GM08714 (cell line): Measurements from ENCODE around the gene ABR.
A peak's percentile ranks its signal among the peaks of the same experiment; 100 is the strongest.
"Not testable (repeated sequence)": the region's sequence is repeated elsewhere in the genome, so short reads cannot be mapped to it uniquely, and the experiment has no call there.

Source experiments
- H3K4me3 ChIP-seq: fragments of 200-500 bp; sonication (Bioruptor generic); 2 replicates; pipeline ENCODE4 v1.5.1; 2014; ENCODE audit warnings: mild to moderate bottlenecking, low read length, inconsistent platforms
- ZNF274 ChIP-seq: IDR thresholded peaks from 2 replicates; pipeline ENCODE4 v1.6.1; 2012; ENCODE audit warnings: mild to moderate bottlenecking, low read depth, low read length

ABR gene

DNA sequence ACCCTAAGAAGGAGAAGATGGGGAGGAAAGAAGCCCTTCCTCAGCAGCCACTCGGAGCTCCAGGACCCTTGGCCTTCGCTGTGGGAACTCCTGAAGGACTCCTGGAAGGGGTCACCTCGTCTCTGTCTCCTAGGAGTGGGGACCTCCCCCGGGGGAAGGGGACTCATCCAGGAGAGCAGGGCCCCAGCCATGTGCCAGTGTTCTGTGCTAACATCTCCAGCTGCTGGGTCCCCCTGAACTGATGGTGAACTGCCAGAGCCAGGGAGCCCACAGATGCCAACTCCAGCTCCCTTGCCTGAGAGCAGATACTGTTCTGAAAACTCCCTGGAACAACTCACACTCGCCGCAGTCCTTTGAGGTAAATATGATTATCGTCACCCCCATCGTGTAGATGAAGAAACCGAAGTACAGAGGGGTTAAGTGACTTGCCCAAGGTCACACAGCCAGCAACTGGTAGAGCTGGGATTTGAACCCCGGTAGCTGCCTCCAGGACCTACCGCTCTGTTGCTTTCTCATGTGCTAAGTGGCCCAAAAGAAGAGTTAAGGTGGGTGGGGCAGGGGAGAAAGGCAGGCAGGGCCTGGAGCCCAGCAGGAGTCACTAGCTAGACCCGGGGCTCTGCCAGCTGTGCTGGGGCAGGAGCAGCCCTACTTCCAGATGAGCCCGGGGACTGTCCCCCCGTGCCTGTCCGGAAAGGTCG lies 172.3 kb downstream of the ABR start:
- TF ChIP-seq ZNF274 = no peak
- H3K4me3 ChIP-seq = no peak overlapping the region

DNA sequence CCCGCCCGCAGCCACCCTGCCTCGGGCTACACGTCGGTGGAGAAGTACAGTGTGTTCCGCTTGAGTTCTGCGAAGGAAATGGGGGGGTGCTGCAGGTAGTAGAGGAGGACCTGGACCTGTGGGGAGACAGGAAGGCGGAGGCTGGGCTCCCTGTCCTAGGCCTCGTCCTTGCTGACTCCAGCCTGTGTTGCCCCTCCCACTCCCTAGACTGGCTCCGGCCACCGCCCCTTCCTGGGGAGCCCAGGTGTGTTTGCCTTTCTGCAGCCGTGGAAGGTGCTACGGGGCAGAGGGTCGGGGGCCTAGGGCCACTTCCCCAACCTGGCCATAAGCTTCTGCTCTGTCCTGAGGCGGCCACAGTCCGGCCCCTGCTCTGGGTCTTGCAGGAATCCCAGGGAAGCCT lies 173.7 kb downstream of the ABR start:
- no peak overlapping the region for H3K4me3 ChIP-seq
- no peak for TF ChIP-seq ZNF274

DNA sequence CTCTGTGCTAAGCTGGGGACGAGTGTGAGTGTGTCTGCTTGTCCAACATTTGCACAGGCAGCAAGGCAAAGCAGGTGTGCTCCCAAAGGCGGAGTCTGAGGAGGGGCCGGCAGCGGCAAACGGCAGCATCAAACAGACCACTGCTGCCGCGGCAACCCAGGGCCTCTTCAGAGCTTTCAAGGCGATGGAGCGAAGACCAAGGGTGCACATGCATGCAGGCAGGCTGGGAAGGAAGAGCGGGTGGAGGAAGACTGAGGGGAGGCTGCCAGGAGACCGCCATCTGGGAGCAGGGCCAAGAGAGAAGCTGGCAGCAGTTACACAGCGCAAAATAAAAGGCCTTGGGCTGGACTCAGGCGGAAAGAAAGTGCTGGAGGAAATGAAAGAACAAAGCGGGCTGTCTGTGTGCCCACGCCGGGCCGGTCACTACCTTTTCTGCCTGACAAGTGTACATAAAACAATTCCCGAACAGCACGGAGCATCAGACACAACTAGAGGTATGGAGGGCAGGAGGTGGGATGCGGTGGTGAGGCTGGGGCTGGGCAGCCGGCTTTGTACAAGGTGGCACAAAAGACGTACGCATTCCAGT lies 174.3 kb downstream of the ABR start:
- no peak overlapping the region for H3K4me3 ChIP-seq
- TF ChIP-seq ZNF274 = no peak

DNA sequence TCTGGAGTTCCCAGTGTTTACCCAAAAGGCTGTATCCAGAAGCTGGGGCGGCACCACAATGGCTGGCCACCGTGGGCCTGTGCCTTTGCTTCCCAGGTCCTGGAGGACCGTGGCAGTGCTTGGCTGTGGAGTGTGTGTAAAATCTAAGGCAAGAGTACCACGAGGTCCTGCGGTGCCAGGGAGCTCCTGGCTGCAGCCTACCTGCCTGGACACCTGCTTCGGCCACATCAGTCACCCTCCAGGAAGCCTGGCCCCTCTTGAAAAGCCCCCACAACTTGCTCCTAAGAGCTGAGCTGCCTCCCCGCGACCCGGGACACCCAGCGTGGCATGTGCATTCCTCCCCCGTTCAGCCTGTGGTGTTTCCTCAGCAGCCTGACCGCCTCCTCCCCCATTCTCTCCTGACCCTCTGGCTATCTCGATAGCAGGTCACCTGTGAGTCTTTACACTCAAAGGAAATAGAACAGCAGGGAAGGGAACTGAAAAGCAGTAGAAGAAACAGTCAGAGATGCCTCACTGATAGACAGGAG lies 174.9 kb downstream of the ABR start:
- H3K4me3 ChIP-seq = no peak overlapping the region
- TF ChIP-seq ZNF274 = no peak

DNA sequence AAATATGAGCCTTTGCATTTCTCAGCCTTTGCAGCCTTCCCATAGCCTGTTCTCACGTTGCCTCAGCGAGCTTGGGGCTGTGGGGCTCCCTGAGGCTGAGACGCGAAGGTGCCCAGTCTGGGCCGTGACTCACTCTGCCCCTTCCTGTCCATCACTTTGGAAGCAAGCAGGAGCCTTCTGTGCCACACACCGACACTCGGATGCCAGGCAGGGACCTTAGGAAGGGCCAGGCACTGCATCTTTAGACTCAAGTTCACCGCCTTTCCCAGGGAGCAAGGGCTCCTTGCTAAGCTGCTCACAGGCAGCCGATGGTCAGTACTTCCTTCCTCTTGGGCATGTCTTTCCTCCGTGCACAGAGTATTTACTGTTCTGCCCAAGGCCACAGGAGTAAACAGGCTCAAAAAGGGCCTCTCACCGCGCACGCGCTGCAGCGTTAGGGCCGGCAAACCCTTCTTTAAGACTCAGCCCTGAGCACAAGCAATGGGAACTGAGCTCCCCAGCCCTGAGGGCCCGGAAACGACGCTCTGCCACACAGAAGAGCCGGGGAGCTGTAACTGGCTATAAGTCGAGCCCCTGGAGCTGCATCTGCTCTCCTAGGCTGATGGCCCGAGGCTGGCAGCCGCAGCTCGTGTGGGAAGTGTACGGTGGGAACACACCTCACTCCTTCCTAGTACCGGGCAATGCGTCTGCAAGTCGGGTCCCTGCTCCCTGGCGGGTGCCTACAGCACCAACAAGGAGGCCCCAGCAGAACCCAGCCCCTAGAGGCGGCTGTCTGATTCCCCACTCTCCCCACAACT lies 175.6 kb downstream of the ABR start:
- no peak for TF ChIP-seq ZNF274
- H3K4me3 ChIP-seq = no peak overlapping the region

DNA sequence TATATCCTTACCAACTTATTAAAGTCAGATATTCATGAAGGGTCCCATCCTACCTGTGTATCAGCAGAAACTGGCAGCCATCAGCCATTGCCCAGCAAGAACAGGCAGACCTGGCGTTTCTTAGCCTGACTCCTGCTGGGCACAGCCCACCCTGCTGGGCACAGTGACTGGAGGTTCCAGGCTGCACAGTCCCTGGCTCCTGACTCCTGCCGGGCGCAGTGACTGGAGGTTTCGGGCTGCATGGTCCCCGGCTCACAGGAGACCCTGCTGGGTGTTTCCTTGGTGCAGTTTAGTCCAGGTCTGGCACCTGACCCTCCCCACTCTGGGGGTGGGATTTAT lies 176.2 kb downstream of the ABR start:
- no peak overlapping the region for H3K4me3 ChIP-seq
- no peak for TF ChIP-seq ZNF274

DNA sequence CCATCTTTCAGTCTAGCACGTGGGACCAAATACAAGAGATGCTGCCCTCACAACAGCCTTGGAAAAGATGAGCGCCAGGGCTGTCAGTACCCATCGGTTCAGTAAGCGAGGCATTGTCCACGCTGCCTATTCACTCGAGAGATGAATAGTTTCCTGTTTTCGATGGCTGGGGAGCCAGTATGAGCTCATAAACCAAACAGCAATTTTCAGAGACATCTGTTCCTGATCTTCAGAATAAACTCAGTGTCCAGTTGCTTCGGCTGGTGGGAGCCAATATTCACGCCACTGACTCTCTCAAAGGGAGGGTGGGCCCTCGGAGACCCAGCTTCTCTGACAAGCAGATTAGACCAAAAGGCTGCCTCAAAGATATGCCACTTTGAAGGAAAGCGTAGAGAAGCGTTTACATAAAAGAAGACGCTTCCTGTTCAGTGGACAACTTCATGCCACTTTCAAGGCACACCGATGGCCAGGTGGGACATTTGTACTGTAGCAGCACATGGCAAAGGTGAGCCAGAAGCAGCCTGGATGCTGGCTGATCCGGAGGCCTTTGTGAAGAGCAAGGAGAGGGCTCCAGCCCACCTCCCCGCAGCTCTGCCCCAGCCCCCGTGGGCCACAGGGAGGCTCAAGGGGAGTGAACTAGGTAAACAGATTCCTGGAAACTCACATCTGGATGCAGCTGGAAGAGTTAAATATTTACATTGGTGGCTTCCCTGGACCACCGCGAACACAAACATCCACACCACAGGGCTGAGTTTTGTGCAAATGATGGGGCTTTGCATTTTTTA lies 176.8 kb downstream of the ABR start:
- no peak overlapping the region for H3K4me3 ChIP-seq
- no peak for TF ChIP-seq ZNF274

DNA sequence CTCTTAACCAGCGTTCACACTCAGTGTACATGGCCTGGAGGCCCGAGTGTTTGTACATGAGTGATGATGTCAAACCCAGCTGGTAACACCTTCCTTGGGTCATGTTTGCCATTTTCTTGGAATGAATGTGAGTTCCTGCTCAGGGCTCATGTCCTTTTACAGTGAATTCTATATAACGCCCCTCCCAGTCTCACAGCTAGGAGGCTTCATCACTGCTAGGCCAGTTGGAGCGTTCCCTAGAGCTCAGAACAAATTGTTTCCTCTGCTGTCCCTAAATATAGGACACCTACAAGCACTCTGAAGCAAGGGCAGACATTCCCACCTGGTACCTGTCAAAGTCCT lies 177.4 kb downstream of the ABR start:
- no peak overlapping the region for H3K4me3 ChIP-seq
- no peak for TF ChIP-seq ZNF274

DNA sequence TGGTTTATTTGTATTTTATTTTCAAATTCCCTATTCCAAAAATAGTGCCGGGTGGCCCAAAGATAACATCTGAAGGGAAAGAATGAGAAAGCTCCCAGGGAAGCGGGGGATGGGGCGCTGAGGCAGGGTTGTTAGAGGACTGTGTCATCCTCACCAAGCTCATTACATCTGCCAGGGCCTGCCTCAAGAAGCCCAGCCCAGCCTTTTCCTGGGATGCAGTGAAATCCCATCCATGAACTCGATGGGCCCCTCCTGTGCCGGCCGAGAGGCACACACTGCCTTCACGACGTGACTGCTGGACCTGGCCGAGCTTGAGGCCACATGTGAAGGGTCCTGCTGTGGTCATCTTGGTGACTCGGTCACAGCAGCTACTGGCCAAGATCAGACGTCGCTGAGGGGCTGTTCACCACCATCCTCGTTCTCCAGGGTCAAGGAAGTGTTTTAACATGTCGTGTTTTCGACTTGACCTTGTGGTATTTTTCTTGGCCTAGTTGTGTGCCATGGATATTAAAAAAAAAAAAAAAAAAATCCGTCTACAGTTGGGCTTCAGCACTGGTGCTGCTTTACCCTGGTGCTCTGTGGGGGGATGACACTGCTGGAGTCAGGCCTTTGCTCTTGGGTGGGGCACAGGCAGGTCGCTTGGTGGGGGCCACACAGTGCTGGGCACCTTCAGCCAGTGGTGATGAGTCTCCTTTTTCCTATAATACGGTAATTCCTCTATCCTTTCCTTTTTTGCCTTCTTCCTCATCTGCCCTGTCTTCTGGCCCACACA lies 178.0 kb downstream of the ABR start:
- TF ChIP-seq ZNF274 = no peak

DNA sequence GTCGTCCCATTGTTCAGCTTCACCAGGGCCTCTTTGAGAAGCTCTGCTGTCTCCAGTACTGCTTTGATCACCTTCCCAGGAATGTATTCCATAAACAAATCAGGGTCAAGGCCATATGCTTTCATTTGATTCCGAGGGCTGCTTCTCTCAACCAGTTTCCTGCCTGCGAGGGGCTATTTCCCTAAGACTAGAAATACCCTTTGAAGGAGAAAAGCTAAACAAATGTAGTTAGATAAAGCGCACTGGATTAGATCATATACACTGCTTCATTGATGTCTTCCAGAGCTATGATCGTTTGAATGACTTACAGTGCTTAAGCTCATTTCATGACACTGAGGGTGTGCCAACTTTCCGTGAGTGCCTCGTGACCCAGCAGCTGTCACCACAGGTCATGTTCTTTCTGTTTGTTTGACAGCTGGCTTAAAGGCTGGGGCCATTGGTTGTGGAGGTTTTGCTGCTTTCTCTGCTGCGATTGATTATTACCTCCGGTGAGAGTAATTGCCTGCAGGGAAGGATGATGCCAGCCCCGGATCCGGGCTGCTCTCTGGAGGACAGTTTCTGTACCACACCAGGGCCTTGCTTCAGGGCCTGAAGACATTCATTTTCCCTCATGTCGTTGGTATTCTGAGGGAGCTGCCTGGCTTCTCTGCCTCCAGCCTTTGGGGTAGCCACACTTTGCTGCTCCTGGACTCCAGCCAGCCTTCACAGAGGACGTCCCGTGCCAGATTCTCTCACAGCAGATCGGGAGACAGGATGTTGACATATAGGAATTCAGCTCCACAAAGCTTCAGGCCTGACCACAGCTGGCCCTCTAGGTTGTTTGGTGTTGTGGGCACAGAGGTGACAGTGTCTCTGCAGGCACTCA lies 179.0 kb downstream of the ABR start:
- no peak overlapping the region for H3K4me3 ChIP-seq
- TF ChIP-seq ZNF274 = no peak

More for the DNA sequence above, 178.0 kb downstream of the ABR start:
- no peak overlapping the region for H3K4me3 ChIP-seq

DNA sequence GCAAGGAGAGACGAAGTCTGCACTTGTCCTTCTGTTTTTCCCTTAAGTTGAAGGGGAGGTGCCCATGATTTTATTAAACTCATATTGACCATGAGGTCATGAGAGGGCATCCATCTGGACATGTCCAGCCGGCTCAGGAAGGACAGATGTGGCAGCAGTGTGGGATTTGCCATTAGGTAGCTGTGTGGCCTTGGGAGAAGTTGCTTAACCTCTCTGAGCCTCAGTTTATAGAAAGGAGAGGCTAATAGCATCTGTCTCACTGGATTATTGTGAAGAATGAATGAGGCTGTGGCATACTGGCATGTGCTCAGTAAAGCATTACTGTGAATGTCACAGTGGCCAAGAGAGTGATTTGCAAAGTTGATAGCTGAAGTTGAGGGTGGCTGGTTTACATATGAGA lies 181.7 kb downstream of the ABR start:
- TF ChIP-seq ZNF274 = no peak
- peak overlapping the region; percentile 70 for H3K4me3 ChIP-seq

DNA sequence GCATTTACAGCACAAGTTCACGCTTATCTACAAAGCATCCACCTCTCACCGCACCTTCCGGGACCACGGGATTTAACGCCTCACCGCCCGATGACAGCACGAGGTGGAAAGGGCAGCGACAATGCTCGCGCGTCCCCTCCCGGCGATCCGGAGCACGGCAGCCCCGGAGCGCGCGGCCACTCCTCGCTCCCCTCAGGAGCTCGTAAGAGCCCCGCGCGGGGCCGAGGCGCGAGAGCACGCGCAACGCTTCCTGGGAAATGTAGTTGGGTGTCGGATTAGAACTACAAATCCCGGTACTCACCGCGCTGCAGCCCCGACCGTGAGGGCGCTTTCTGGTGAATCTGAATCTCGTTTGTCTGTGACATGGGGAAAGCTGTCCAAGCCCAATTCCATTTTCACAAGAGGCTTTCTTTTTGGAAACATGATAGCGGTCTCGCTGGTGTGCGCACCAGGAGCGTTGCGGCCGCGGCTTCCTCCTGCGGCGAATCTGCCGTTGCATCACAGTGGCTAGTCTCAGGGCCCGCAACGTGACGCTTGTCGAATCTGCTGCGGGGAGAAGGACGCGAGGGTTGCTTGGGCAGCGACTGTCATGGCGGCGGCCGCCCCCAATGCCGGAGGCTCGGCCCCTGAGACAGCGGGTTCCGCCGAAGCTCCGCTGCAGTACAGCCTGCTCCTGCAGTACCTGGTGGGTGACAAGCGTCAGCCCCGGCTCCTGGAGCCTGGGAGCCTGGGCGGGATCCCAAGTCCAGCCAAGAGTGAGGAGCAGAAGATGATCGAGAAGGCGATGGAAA lies 183.0 kb downstream of the ABR start, which contains the start of gene TIMM22:
Gene TIMM22 (plus strand): TSS at position 576 of the 791 bp plus-strand sequence. CDS start 14 bp downstream, at position 590.
- TF ChIP-seq ZNF274 = no peak
- peak within 1 kb of the TSS; percentile 70 for H3K4me3 ChIP-seq

DNA sequence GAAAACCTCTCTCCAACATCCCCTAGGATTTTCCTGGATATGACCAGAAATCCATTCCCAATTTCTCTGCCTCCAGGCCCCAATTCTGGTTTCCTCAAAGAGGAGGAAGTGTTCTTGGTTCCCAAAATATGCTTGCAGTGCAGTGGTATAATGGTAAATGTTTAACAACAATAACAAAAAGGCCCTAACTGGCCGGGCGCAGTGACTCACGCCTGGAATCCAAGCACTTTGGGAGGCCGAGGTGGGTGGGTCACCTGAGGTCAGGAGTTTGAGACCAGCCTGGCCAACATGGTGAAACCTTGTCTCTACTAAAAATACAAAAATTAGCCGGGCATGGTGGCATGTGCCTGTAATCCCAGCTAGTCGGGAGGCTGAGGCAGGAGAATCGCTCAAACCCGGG lies 184.5 kb downstream of the ABR start:
- not testable (repeated sequence) for H3K4me3 ChIP-seq
